Coronary artery (tissue), 2 donors: ENCODE results near the gene RAPGEF2.

ENCODE experiments used
- DNase-seq: peaks from one replicate; pipeline ENCODE4 v3.0.0-alpha.2; 2017; ENCODE audit warnings: low spot score
- H3K27ac ChIP-seq, 2 donors: fragments of 200-600 bp; sonication (generic); one replicate each; pipeline ENCODE4 v1.5.1; 2016 to 2019
- H3K4me3 ChIP-seq: fragments of 200-600 bp; sonication (generic); 2 replicates; pipeline ENCODE4 v1.5.1; 2016; ENCODE audit warnings: mild to moderate bottlenecking, moderate library complexity
- CTCF ChIP-seq: fragments of 200-600 bp; sonication (generic); IDR thresholded peaks from one replicate; pipeline ENCODE4 v1.5.1; 2019; ENCODE audit warnings: antibody characterized with exemption

The RAPGEF2 gene

DNA sequence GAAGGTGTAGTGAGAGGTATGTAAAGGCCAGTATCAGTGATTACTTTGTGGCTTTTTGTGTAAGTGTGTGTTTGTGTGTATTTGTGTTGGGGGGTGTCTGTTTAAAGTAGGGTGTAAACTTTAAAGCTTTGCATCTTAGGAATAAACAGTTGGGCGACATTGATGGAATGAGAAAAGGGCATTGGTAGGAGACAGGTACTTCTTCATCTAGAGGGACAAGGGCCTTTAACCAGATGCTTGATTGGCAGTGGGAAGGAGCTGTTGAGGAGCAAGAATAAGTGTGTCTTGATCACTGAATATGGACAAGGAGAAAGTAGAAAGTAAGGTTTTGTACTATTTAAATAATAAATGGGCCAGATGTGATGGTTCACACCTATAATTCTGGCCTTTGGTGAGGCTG lies 48.8 kb downstream of the RAPGEF2 start:
- Histone ChIP-seq H3K4me3 (no peak overlapping the region), H3K27ac (no peak overlapping the region)
- TF ChIP-seq CTCF = no peak
- DNase-seq = no peak

- TF ChIP-seq CTCF = no peak
- DNase-seq = no peak
- no peak overlapping the region for H3K27ac ChIP-seq
- H3K4me3 ChIP-seq = no peak overlapping the region
Measured at GRCh38 chr4:159152181-159152580, 49.3 kb downstream of the RAPGEF2 start.

- TF ChIP-seq CTCF = no peak
- H3K27ac ChIP-seq = no peak overlapping the region
- no peak for DNase-seq
- no peak overlapping the region for H3K4me3 ChIP-seq
Measured at GRCh38 chr4:159153669-159154068, 50.8 kb downstream of the RAPGEF2 start.

- TF ChIP-seq CTCF = no peak
- no peak for DNase-seq
- no peak overlapping the region for H3K4me3 ChIP-seq
- H3K27ac ChIP-seq = no peak overlapping the region
Measured at GRCh38 chr4:159155119-159155518, 52.2 kb downstream of the RAPGEF2 start.

DNA sequence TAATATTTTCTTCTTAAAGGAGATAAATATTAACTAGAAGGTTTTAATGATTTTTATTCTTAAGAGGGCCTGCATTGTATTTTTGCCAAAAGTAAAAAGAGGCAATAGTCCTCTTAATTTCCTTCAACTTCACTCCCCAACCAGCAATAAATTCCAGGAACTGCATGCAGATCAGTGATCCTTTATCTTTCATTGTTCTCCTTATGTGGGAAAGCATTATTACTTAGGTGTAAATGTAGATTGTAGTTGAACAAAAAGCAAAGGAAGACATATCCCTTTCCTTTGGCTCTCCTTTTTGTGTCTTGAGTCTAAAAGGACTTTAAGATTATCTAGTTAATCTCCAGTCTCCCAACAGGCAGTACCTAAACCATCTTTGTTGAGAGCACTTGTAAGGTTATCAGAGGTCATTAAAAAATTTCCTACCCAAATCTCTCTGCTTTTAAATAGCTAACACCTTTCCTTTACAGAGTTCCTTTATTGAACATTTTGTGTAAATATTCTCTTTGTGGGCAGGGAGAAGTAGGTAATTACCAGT lies 55.3 kb downstream of the RAPGEF2 start:
- no peak overlapping the region for H3K4me3 ChIP-seq
- no peak for TF ChIP-seq CTCF
- DNase-seq = no peak
- H3K27ac ChIP-seq = no peak overlapping the region

GRCh38 chr4:159158985-159159384 lies 56.1 kb downstream of the RAPGEF2 start:
- Histone ChIP-seq H3K4me3 (no peak overlapping the region), H3K27ac (no peak overlapping the region)
- no peak for TF ChIP-seq CTCF
- no peak for DNase-seq

GRCh38 chr4:159159611-159160010 lies 56.7 kb downstream of the RAPGEF2 start:
- Histone ChIP-seq H3K4me3 (no peak overlapping the region), H3K27ac (no peak overlapping the region)
- no peak for DNase-seq
- TF ChIP-seq CTCF = no peak
